C4-2B (cell line): ENCODE results near the gene NCKAP5.

Experiments used
- ZFX ChIP-seq: fragments of 450-650 bp; IDR thresholded peaks from 2 replicates; pipeline ENCODE4 v1.6.1; 2017
- TF ChIP-seq, protein P1 (sequence below): fragments of 450-650 bp; conservative IDR thresholded peaks from 2 replicates; pipeline ENCODE4 v1.5.1; 2017; ENCODE audit warnings: mild to moderate bottlenecking

DNA sequence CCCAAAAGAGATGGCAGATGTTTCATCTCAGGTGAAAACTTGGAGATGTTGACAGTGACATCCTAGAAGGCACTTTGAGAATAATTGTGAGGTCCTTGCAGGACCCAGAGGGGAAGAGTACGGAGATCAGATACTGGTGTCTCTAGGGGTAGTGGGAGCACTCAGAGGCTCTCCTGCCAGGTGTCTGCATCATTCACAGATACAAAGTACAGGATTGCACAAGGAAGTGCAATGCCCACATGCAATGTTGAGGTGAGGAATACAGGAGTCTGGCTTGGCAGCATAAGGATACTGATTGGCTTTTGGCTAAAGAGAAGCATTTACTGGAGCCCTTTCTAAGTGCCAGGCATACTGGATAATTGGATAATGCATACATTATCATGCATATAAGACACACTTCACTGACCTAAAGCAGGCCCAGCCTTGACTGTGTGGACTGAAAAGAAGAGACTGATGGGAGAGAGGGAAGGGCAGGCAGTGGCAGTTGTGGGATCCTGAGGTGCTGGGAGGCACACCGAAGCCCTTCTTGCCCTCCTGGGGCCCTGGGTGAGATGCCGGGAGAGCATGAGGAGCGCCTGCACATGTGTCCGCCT, 31.0 kb upstream of the NCKAP5 start:
- TF ChIP-seq, protein P1, sequence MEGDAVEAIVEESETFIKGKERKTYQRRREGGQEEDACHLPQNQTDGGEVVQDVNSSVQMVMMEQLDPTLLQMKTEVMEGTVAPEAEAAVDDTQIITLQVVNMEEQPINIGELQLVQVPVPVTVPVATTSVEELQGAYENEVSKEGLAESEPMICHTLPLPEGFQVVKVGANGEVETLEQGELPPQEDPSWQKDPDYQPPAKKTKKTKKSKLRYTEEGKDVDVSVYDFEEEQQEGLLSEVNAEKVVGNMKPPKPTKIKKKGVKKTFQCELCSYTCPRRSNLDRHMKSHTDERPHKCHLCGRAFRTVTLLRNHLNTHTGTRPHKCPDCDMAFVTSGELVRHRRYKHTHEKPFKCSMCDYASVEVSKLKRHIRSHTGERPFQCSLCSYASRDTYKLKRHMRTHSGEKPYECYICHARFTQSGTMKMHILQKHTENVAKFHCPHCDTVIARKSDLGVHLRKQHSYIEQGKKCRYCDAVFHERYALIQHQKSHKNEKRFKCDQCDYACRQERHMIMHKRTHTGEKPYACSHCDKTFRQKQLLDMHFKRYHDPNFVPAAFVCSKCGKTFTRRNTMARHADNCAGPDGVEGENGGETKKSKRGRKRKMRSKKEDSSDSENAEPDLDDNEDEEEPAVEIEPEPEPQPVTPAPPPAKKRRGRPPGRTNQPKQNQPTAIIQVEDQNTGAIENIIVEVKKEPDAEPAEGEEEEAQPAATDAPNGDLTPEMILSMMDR = no peak
- no peak for TF ChIP-seq ZFX
